GM12873 (cell line): ENCODE data around the gene KLF9.

Experiments
- CTCF ChIP-seq: IDR thresholded peaks from 2 replicates; pipeline ENCODE4 v1.5.1; 2012; ENCODE audit warnings: low read depth, mild to moderate bottlenecking, moderate library complexity, low read length, control low read depth; ENCODE audit not compliant: insufficient read depth; ENCODE audit errors: missing control alignments

Gene KLF9

GRCh38 chr9:70438341-70438928 lies 24.0 kb upstream of the KLF9 start:
- TF ChIP-seq CTCF: no peak

GRCh38 chr9:70435948-70436347 lies 21.5 kb upstream of the KLF9 start:
- TF ChIP-seq CTCF: no peak

- TF ChIP-seq CTCF: no peak
Measured at GRCh38 chr9:70429899-70430298, 15.4 kb upstream of the KLF9 start.

GRCh38 chr9:70428781-70429180 lies 14.3 kb upstream of the KLF9 start:
- no peak for TF ChIP-seq CTCF

- TF ChIP-seq CTCF: no peak
Measured at GRCh38 chr9:70427161-70427945, 12.9 kb upstream of the KLF9 start.

DNA sequence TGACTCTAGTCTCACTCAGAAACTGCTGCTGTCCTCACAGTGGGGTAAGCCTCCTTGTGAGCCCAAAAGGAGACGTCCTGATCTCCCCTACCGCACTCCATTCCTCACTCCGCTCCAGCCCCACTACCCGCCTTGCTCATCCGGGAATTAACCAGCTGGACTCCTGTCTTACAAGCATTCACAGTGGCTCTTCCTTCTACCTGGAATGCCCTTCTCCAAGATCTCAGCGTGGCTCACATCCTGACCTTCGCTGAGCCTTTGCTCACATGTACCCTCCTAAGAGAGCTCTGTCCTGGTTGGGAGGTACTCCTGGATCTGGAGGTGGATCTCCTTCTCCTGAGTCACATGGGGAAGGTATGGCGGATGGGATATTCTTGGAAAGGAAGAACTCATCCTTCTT lies 10.7 kb upstream of the KLF9 start:
- no peak for TF ChIP-seq CTCF

DNA sequence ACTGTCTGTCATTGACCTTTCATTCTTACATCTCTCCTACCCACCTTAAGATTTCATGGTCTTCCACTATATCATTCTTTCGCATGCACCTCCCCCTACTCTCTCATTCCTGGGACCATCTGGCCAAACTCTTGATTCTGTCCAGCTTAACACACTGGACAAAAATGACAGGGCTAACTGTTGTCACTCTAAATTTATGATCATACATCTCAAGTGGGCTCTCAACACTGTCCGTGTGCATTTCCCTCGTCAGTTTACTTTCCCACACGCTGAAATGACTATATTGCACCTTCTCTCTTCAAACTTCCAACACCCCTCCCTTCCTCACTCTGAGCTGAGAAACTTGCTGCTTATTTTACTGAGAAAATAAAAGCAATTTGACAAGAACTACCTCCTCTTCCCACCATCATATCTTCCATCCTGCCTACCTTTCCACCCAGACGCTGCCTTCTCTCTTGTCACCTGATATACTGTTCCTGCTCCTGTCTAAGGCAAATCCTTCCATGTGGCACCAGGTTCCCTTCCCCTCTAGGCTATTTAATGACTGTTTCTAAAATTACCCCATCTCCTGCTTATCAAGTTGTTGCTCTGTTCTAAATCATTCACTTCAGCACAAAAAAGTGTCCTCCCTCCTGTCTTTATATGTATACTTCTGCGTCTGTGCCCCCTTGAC lies 8.1 kb upstream of the KLF9 start:
- TF ChIP-seq CTCF: no peak
